AG04449 (cell line): ENCODE measurements around the gene WDR59.

Source experiments
- CTCF ChIA-PET: fragments of 350-600 bp; formaldehyde crosslinking; extraction: SDS; loops from one replicate; lab custom pipeline; 2021; ENCODE audit warnings: antibody characterized with exemption; lab: Yijun Ruan, JAX
- POLR2A ChIA-PET: fragments of 400-600, 350-600 bp; formaldehyde crosslinking; extraction: SDS; loops from one replicate; lab custom pipeline; 2020; ENCODE audit warnings: antibody characterized with exemption, inconsistent platforms; lab: Yijun Ruan, JAX
- DNase-seq: peaks from one replicate; pipeline ENCODE4 v3.0.0-alpha.2; 2010; ENCODE audit warnings: low read depth, low spot score
- H3K4me3 ChIP-seq: 2 replicates; pipeline ENCODE4 v1.5.1; 2011; ENCODE audit warnings: low read depth, mild to moderate bottlenecking, control low read depth, low read length
- CTCF ChIP-seq: IDR thresholded peaks from one replicate; pipeline ENCODE4 v1.5.1; 2011; ENCODE audit warnings: mild to moderate bottlenecking, moderate library complexity, low read length, control low read depth, inconsistent platforms; ENCODE audit not compliant: insufficient read depth; ENCODE audit errors: missing control alignments

Gene WDR59

DNA sequence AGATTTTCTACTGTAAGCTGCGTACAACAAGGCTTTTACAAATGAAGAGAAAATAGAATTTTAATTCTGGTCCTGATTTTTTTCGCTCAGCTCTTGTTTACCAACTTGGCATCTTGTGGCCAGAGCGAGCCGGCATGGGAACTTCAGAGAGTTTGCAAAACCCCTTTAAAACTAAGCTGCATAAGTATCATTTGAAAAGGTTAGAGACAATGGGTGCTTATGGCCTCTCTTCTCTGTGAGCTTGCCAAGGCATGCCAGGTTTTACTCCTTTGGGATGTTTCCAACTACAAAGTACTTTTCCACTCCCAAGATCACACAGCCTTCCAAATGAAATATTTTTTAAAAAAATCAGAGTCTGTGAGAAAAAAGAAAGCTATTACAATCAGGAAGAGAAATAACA is 147.9 kb downstream of the WDR59 start:
- ChIA-PET POLR2A (interaction anchor here (0.7 kb wide), 1 partner anchor 155 kb away, joined by 4 read pairs; no protein-coding TSS in a partner anchor), CTCF (interaction anchor here (0.7 to 1.1 kb wide), 5 partner anchors 9 to 26 kb away, joined by 3 to 5 read pairs (median 3); no protein-coding TSS in a partner anchor)
- TF ChIP-seq CTCF: no peak
- no peak for DNase-seq
- no peak overlapping the region for H3K4me3 ChIP-seq

- H3K4me3 ChIP-seq: no peak overlapping the region
- no peak for DNase-seq
- TF ChIP-seq CTCF: no peak
- POLR2A ChIA-PET: no interaction called here
- CTCF ChIA-PET: interaction anchor here (1.1 kb wide), 1 partner anchor 21 kb away, joined by 4 read pairs; no protein-coding TSS in a partner anchor
Measured at GRCh38 chr16:74836111-74836671, 148.7 kb downstream of the WDR59 start.

DNA sequence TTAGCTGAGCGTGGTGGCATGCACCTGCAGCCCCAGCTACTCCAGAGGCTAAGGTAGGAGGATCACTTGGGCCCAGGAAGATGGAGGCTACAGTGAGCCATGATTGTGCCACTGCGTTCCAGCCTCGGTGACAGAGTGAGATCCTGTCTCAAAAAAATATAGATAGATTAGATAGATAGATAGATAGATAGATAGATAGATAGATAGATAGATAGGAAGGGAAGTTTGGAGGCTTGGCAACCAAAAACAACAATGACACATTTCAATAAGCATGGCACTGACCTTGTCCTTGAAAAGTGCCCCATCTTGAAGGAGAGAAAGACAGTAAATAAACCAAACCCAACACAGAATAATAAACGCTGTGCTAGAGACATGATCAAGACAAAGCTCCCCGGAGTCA is 152.7 kb downstream of the WDR59 start:
- H3K4me3 ChIP-seq: no peak overlapping the region
- DNase-seq: no peak
- POLR2A ChIA-PET: no interaction called here
- no peak for TF ChIP-seq CTCF
- CTCF ChIA-PET: interaction anchor here (2.6 to 3.0 kb wide), 2 partner anchors 19 to 30 kb away, joined by 12 to 14 read pairs; no protein-coding TSS in a partner anchor

DNA sequence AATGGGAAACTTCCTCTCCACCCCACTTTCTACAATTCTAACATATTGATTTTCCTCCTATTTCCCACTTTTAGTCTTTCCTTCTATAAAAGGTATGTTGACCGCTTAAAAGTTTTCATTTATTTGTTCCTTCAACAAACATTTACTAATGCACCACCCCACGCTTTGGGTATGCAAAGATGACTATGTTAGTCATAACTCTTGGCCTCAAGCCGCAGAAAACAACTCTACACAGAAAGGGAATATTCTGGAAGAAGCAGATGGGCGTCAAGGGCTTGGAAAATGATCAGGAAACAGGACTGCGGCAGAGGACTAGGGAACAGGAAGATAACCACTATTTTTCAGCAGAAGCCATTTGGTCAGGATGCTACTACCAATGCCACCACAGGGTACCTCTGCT is 153.5 kb downstream of the WDR59 start:
- no peak for DNase-seq
- ChIA-PET CTCF (interaction anchor here (1.9 to 3.0 kb wide), 3 partner anchors 18 to 31 kb away, joined by 10 to 14 read pairs (median 12); no protein-coding TSS in a partner anchor), POLR2A (no interaction called here)
- no peak for TF ChIP-seq CTCF
- H3K4me3 ChIP-seq: no peak overlapping the region

- no peak for DNase-seq
- ChIA-PET POLR2A (no interaction called here), CTCF (interaction anchor here (1.9 to 3.0 kb wide), 2 partner anchors 17 to 32 kb away, joined by 10 to 14 read pairs; no protein-coding TSS in a partner anchor)
- TF ChIP-seq CTCF: no peak
- no peak overlapping the region for H3K4me3 ChIP-seq
Measured at GRCh38 chr16:74830648-74831047, 154.3 kb downstream of the WDR59 start.

GRCh38 chr16:74829637-74830036 is 155.3 kb downstream of the WDR59 start:
- H3K4me3 ChIP-seq: no peak overlapping the region
- TF ChIP-seq CTCF: no peak
- no peak for DNase-seq
- POLR2A ChIA-PET: no interaction called here
- CTCF ChIA-PET: interaction anchor here (1.9 kb wide), 1 partner anchor 16 kb away, joined by 10 read pairs; no protein-coding TSS in a partner anchor
